ENCODE measurements around the gene PTPRN. TPM values are rescaled to one million over a fixed set of nuclear protein-coding genes. Genes with fewer than 3 reads are reported as not detected.

The PTPRN gene
- total and polyA plus RNA-seq, 2 experiments from 2014 or later, result 5.1 to 22.1 TPM

DNA sequence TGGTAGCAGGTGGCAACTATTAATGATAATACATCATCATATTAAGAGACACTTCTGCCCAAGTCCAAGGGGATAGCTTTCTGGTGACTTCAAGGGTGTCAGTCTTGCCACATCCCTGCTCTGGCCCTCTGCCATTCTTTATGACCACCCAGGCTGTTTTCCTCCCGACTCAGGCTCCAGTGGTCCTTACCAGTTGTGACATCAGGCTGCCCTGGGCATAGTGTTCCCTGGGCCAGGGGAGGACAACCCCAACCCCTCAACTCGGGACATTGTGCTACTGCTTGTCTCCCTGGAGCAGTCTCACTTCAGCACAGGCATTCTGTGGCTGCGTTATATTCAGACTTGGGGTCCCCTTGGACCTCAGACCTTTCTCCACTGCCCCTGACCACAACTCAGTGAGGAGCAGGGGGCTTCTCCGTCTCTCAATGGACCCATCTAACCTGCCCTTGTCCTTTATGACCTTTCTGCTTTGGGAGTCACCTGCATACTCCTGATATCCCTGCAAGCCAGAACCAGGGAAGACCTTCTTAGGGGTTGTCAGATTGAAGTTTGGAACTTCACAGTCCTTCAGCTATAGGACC, 17.2 kb downstream of the PTPRN start:
- Histone ChIP-seq H3K27ac (ENCODE audit: low read depth) (no peak overlapping the region), H3K79me2 (replicated peaks; ENCODE audit: insufficient read depth) (no peaks in the 10 kb centered on the region), H3K36me3 (ENCODE audit: insufficient read depth) (no peaks in the 10 kb centered on the region), H4K20me1 (replicated peaks; ENCODE audit: insufficient read depth) (no peaks in the 10 kb centered on the region; the same call in 1 of the 2 replicates), H3K27me3 (ENCODE audit: insufficient read depth) (peaks cover 19% of the 10 kb centered on the region), H3K9me2 (ENCODE audit: insufficient read depth) (no peaks in the 10 kb centered on the region), H3F3A (replicated peaks; ENCODE audit: low read depth) (peaks cover 5% of the 10 kb centered on the region; the same call in 1 of the 2 replicates), H3K4me2 (no peak overlapping the region), H2AFZ (no peak overlapping the region), H3K4me3 (no peak overlapping the region), H3K4me1 (ENCODE audit: insufficient read depth) (peaks cover 3% of the 10 kb centered on the region; the same call in 1 of the 2 replicates)
- Mint-ChIP-seq H3K4me3 (no peak overlapping the region), H3K27ac (no peak overlapping the region), H3K27me3 (ENCODE audit: insufficient read depth, low read depth, poor library complexity) (peaks cover 27% of the 10 kb centered on the region), H3K36me3 (ENCODE audit: low read depth) (no peaks in the 10 kb centered on the region; the same call in 2 of the 3 replicates), H3K4me1 (peaks cover 3% of the 10 kb centered on the region; the same call in 1 of the 3 replicates), H3K9me3 (no peaks in the 10 kb centered on the region; the same call in 1 of the 3 replicates)
- TF ChIP-seq ZNF114 (CRISPR knock-in tag; IDR thresholded peaks at IDR 0.05) (no peak), STAT1 (IDR thresholded peaks at IDR 0.05; ENCODE audit: unreplicated experiment) (no peak), NANOG (IDR thresholded peaks at IDR 0.05; ENCODE audit: borderline replicate concordance) (no peak), EZH2phosphoT487 (IDR thresholded peaks at IDR 0.05; ENCODE audit: unreplicated experiment) (no peak)
- DNase-seq (ENCODE audit: low spot score), result no peak
- ATAC-seq, result no peak

GRCh38 chr2:219291394-219291793, 17.8 kb downstream of the PTPRN start:
- no peak for DNase-seq (ENCODE audit: low spot score)
- Histone ChIP-seq H3K27me3 (ENCODE audit: insufficient read depth) (peaks cover 19% of the 10 kb centered on the region), H3K4me1 (ENCODE audit: insufficient read depth) (peaks cover 3% of the 10 kb centered on the region; the same call in 1 of the 2 replicates), H4K20me1 (replicated peaks; ENCODE audit: insufficient read depth) (no peaks in the 10 kb centered on the region; the same call in 1 of the 2 replicates), H3K4me3 (no peak overlapping the region), H3K36me3 (ENCODE audit: insufficient read depth) (no peaks in the 10 kb centered on the region), H3K27ac (ENCODE audit: low read depth) (no peak overlapping the region), H3K4me2 (no peak overlapping the region), H3F3A (replicated peaks; ENCODE audit: low read depth) (peaks cover 5% of the 10 kb centered on the region; the same call in 1 of the 2 replicates), H2AFZ (no peak overlapping the region), H3K9me2 (ENCODE audit: insufficient read depth) (no peaks in the 10 kb centered on the region), H3K79me2 (replicated peaks; ENCODE audit: insufficient read depth) (no peaks in the 10 kb centered on the region)
- Mint-ChIP-seq H3K27me3 (ENCODE audit: insufficient read depth, low read depth, poor library complexity) (peaks cover 26% of the 10 kb centered on the region), H3K27ac (no peak overlapping the region), H3K9me3 (no peaks in the 10 kb centered on the region; the same call in 1 of the 3 replicates), H3K4me1 (peaks cover 8% of the 10 kb centered on the region; the same call in 2 of the 3 replicates), H3K36me3 (ENCODE audit: low read depth) (no peaks in the 10 kb centered on the region; the same call in 2 of the 3 replicates), H3K4me3 (no peak overlapping the region)
- ATAC-seq, result no peak
- no peak for TF ChIP-seq NANOG (IDR thresholded peaks at IDR 0.05; ENCODE audit: borderline replicate concordance)
- TF ChIP-seq EZH2 (IDR thresholded peaks at IDR 0.05; ENCODE audit: low read depth, unreplicated experiment), result no peak
- TF ChIP-seq, protein P1, sequence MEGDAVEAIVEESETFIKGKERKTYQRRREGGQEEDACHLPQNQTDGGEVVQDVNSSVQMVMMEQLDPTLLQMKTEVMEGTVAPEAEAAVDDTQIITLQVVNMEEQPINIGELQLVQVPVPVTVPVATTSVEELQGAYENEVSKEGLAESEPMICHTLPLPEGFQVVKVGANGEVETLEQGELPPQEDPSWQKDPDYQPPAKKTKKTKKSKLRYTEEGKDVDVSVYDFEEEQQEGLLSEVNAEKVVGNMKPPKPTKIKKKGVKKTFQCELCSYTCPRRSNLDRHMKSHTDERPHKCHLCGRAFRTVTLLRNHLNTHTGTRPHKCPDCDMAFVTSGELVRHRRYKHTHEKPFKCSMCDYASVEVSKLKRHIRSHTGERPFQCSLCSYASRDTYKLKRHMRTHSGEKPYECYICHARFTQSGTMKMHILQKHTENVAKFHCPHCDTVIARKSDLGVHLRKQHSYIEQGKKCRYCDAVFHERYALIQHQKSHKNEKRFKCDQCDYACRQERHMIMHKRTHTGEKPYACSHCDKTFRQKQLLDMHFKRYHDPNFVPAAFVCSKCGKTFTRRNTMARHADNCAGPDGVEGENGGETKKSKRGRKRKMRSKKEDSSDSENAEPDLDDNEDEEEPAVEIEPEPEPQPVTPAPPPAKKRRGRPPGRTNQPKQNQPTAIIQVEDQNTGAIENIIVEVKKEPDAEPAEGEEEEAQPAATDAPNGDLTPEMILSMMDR (conservative IDR thresholded peaks at IDR 0.05; ENCODE audit: low read depth in 2 of 2), result no peak
- TF ChIP-seq CREB1 (CRISPR knock-in tag; IDR thresholded peaks at IDR 0.05; ENCODE audit: low read depth), result no peak
- TF ChIP-seq ZNF462 (CRISPR knock-in tag; IDR thresholded peaks at IDR 0.05), result no peak
- no peak for TF ChIP-seq EZH2phosphoT487 (IDR thresholded peaks at IDR 0.05; ENCODE audit: unreplicated experiment)

Data from GM23338 (cell line).